ENCODE results near the gene BACH2. TPM values are rescaled to one million over a fixed set of nuclear protein-coding genes. Genes with fewer than 3 reads are reported as not detected.
"Not testable (repeated sequence)": the region's sequence is repeated elsewhere in the genome, so short reads cannot be mapped to it uniquely, and the experiment has no call there.

BACH2 gene
- total and polyA plus RNA-seq, 2 of the 8 experiments (the other 6 are each of a cell fraction or from before 2014, with no cell fraction given) = 1.9 to 5.9 TPM

DNA sequence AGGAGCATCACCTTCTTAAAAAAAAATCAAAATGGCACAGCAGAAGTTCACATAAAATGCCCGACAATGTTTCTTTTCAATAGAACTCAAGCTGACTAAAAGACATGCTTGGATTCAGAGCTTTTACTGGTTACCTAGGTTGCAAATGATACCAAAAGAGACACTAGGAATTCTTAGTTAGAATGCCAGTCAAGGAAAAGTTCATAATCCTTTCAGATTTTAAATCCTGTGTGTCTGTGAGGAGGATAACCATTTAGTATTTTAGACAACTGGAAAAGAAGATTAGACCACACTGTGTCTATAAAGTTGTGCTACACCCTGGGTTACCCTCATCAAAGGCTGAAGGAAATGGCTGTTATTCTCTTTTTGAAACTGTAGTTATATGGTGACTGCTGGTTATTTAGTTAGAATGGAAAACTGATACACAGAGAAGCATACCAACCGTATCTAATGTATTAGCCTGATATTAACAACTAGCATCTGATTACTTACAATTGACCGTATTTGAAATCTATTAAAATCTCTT lies 262.8 kb downstream of the BACH2 start (continued):
- TF ChIP-seq SP2 (IDR thresholded peaks at IDR 0.05; ENCODE audit: low read length) (no peak), EGR1 (IDR thresholded peaks at IDR 0.05; ENCODE audit: borderline replicate concordance, low read depth, low read length) (no peak), SIRT6 (IDR thresholded peaks at IDR 0.05; ENCODE audit: low read length) (no peak), ASH2L (IDR thresholded peaks at IDR 0.05; ENCODE audit: low read length) (no peak), RAD21 (IDR thresholded peaks at IDR 0.05 in 1 of 2, conservative IDR thresholded peaks at IDR 0.05 in 1 of 2; ENCODE audit: low read depth in 2 of 2, low read length in 2 of 2) (no peak), TAF7 (optimal IDR thresholded peaks at IDR 0.05; ENCODE audit: borderline replicate concordance, low read depth, low read length) (no peak)

DNA sequence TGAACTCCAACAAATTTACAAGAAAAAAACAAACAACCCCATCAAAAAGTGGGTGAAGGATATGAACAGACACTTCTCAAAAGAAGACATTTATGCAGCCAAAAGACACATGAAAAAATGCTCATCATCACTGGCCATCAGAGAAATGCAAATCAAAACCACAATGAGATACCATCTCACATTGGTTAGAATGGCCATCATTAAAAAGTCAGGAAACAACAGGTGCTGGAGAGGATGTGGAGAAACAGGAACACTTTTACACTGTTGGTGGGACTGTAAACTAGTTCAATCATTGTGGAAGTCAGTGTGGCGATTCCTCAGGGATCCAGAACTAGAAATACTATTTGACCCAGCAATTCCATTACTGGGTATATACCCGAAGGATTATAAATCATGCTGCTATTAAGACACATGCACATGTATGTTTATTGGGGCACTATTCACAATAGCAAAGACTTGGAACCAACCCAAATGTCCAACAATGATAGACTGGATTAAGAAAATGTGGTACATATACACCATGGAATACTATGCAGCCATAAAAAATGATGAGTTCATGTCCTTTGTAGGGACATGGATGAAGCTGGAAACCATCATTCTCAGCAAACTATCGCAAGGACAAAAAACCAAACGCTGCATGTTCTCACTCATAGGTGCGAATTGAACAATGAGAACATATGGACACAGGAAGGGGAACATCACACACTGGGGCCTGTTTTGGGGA lies 264.0 kb downstream of the BACH2 start:
- H3K23ac ChIP-seq (ENCODE audit: insufficient read length); H2BK12ac ChIP-seq (ENCODE audit: low read depth, low read length); H2BK15ac ChIP-seq (ENCODE audit: low read length); FAIRE-seq; H3K79me2 ChIP-seq (ENCODE audit: control insufficient read depth in 1 of 2, insufficient read depth in 2 of 2, low read length in 2 of 2); H3K4me3 ChIP-seq (ENCODE audit: extremely low read depth in 1 of 4, insufficient read depth in 2 of 4, low read depth in 3 of 4, low read length in 4 of 4); H4K91ac ChIP-seq (replicated peaks; ENCODE audit: insufficient read length, low read length); H4K8ac ChIP-seq (ENCODE audit: extremely low read depth, insufficient read depth, low read length); H2BK20ac ChIP-seq (ENCODE audit: low read length); H3K18ac ChIP-seq (ENCODE audit: extremely low read depth, low read length); H3K4ac ChIP-seq (replicated peaks; ENCODE audit: insufficient read length, low read depth, low read length); DNase-seq (ENCODE audit: low read depth in 1 of 2, low spot score in 2 of 2); H4K5ac ChIP-seq (ENCODE audit: insufficient read length, low read depth, low read length); H3K23me2 ChIP-seq (ENCODE audit: low read depth, low read length); H3K9me3 ChIP-seq (ENCODE audit: insufficient read depth in 2 of 2, low read depth in 1 of 2, low read length in 1 of 2); H3K9ac ChIP-seq (replicated peaks in 1 of 4; ENCODE audit: extremely low read depth in 1 of 4, low read depth in 3 of 4, low read length in 3 of 4); H3K79me1 ChIP-seq (ENCODE audit: low read depth, low read length); POLR2A ChIA-PET (ENCODE audit: partially characterized antibody); H2AFZ ChIP-seq (ENCODE audit: low read length); H3K27ac ChIP-seq (ENCODE audit: low read depth, low read length); H3K56ac ChIP-seq (replicated peaks; ENCODE audit: insufficient read length, low read depth, low read length); H3K14ac ChIP-seq (ENCODE audit: insufficient read length); H3K4me2 ChIP-seq (ENCODE audit: insufficient read depth in 1 of 2, low read depth in 2 of 2, low read length in 2 of 2); CTCF ChIA-PET (ENCODE audit: partially characterized antibody); H2BK120ac ChIP-seq (replicated peaks; ENCODE audit: low read depth, low read length); H3K27me3 ChIP-seq (replicated peaks in 1 of 4; ENCODE audit: control insufficient read depth in 3 of 4, extremely low read depth in 1 of 4, insufficient read depth in 3 of 4, low read length in 3 of 4); H3K4me1 ChIP-seq (replicated peaks in 1 of 4; ENCODE audit: control insufficient read depth in 3 of 4, insufficient read depth in 4 of 4, low read length in 3 of 4); H3K36me3 ChIP-seq (ENCODE audit: control insufficient read depth in 2 of 4, insufficient read depth in 4 of 4, low read length in 3 of 4); H4K20me1 ChIP-seq (replicated peaks in 1 of 2; ENCODE audit: control insufficient read depth in 1 of 2, insufficient read depth in 2 of 2, low read length in 2 of 2); H2AK5ac ChIP-seq (ENCODE audit: low read depth, low read length); H2BK5ac ChIP-seq (ENCODE audit: low read depth, low read length): not testable (repeated sequence)
- 78% methylated on average over 5 of the region's 5 CpGs; no CpG with 5 or more reads in 1 of the 2 experiments for WGBS, 2 experiments (ENCODE audit: extremely low coverage in 1 of 2, insufficient coverage in 1 of 2, insufficient read length in 1 of 2, insufficient replicate concordance in 2 of 2, low coverage in 1 of 2, low lambda C conversion rate in 2 of 2, missing lambda C conversion rate in 1 of 2)
